Adrenal gland (tissue), 5 donors: ENCODE data around the gene MAP3K7.

Experiments used
- POLR2A ChIP-seq, 2 donors: fragments of 450-650 bp; IDR thresholded peaks; one replicate each; pipeline ENCODE4 v1.6.1; 2017; ENCODE audit warnings: antibody characterized with exemption in 2 of 2, mild to moderate bottlenecking in 2 of 2, moderate library complexity in 1 of 2
- TF ChIP-seq, protein P1 (sequence below), 6 experiments: fragments of 450-650 bp in 4 of 6; fragments of 200-600 bp in 2 of 6; sonication (generic) in 1 of 6; IDR thresholded peaks; 1 replicate in 5 of 6; 2 replicates in 1 of 6; pipeline versions ENCODE4 v1.5.1 to v1.8.0; 2016 to 2021; ENCODE audit warnings: antibody characterized with exemption in 6 of 6, mild to moderate bottlenecking in 2 of 6, moderate library complexity in 1 of 6
- donor health status: DM: no; HTN: no; CAD: no.

DNA sequence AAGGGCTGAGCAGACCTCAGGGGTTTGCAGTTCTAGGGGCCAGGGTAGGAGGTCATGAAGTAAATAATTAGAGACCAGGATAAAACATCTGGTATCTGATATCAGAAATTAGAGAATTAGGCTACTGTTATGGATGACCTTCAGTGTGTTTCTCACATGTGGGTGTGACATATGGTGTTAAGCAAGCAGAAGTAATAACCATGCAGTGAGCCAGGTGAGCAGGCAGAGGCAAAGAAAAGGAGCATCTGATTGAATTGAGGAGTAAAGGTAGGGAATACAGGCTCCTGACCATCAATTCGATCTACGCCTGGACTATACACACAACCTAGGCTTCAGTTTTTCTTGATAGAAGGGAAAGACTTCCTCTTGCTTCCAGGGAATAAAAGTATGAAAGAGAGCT lies 34.7 kb upstream of the MAP3K7 start:
- TF ChIP-seq, protein P1, sequence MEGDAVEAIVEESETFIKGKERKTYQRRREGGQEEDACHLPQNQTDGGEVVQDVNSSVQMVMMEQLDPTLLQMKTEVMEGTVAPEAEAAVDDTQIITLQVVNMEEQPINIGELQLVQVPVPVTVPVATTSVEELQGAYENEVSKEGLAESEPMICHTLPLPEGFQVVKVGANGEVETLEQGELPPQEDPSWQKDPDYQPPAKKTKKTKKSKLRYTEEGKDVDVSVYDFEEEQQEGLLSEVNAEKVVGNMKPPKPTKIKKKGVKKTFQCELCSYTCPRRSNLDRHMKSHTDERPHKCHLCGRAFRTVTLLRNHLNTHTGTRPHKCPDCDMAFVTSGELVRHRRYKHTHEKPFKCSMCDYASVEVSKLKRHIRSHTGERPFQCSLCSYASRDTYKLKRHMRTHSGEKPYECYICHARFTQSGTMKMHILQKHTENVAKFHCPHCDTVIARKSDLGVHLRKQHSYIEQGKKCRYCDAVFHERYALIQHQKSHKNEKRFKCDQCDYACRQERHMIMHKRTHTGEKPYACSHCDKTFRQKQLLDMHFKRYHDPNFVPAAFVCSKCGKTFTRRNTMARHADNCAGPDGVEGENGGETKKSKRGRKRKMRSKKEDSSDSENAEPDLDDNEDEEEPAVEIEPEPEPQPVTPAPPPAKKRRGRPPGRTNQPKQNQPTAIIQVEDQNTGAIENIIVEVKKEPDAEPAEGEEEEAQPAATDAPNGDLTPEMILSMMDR (IDR thresholded peaks at IDR 0.05): no peak
- no peak for TF ChIP-seq POLR2A (IDR thresholded peaks at IDR 0.05)
